ENCODE results near the gene NOTCH4.

The NOTCH4 gene

DNA sequence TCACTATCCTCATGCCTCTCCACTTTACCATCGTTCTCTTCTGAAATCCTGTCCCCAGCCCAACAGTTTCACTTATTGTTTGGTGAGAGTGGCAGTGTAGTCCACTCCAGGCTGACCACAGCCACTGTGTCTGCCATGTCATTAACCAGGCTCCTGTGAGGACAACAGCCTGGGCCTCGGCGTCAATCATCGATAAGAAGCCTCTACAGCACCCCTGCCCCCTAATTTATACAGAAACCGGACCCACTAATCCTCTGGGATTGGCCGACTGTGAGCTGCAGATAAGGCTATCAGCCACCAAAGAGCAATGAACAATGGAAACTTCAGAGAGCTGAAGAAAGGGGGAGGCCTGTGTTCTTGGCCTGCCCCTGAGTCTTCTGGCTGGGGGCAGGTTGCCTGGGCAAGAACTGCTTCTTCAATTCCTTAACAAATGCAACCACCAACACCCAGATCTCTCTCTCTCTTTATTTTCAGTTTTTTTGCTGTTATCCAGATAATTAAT lies 56.1 kb downstream of the NOTCH4 start:
- in situ Hi-C loops (cut with MboI; ENCODE audit: low sequenced_read_pairs), result no loop called here

- in situ Hi-C loops (cut with MboI; ENCODE audit: low sequenced_read_pairs), result no loop called here
These were observed 56.6 kb downstream of the NOTCH4 start for GRCh38 chr6:32167154-32167760.

DNA sequence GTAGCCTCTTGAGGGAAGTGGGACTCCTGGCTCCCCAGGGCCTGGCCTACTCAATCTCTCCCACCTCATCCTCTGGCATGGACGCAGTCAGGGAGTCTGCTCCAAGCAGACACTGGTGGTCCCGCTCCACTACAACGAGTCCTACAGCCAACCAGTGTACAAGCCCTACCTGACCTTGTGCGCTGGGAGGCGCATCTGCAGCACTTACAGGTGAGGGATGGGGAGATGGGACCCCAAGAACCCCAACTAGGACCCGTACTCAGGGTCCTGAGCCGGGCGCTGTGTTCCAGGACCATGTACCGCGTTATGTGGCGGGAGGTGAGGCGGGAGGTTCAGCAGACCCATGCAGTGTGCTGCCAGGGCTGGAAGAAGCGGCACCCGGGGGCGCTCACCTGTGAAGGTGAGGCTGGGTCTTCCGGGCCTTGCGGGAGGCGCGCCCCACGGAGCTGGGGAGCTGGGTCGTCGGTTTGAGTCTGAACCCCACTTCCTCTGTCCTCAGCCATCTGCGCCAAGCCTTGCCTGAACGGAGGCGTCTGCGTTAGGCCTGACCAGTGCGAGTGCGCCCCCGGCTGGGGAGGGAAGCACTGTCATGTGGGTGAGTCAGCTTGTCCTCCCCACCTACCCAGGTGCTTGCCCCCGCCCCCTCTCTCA lies 57.3 kb downstream of the NOTCH4 start:
- in situ Hi-C loops (cut with MboI; ENCODE audit: low sequenced_read_pairs), result no loop called here

DNA sequence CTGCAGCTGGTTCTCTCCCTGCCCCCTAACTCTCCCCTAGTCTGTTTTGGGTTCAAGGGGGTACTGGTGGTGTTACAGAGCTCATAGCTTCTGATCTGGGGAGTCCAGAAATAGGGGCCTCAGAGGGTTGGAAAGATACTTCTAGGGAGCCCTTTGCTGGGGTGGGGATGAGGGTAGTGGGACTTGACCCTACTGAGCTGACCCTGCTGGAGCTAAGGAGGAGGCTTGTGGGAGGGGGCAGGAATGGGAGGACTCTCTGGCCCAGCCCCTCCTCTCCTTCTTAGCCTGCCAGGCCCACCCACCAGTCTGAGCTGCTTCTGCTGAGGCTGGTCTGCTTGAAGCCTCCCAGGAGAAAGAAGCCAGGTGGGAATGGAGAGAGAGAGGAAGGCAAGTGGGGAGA lies 59.6 kb downstream of the NOTCH4 start, which contains the start of gene EGFL8:
EGFL8 (plus strand) TSS at position 301 of the 400 bp plus-strand sequence. CDS start 1,571 bp downstream, outside the sequence.
- in situ Hi-C loops (cut with MboI; ENCODE audit: low sequenced_read_pairs), result no loop called here

DNA sequence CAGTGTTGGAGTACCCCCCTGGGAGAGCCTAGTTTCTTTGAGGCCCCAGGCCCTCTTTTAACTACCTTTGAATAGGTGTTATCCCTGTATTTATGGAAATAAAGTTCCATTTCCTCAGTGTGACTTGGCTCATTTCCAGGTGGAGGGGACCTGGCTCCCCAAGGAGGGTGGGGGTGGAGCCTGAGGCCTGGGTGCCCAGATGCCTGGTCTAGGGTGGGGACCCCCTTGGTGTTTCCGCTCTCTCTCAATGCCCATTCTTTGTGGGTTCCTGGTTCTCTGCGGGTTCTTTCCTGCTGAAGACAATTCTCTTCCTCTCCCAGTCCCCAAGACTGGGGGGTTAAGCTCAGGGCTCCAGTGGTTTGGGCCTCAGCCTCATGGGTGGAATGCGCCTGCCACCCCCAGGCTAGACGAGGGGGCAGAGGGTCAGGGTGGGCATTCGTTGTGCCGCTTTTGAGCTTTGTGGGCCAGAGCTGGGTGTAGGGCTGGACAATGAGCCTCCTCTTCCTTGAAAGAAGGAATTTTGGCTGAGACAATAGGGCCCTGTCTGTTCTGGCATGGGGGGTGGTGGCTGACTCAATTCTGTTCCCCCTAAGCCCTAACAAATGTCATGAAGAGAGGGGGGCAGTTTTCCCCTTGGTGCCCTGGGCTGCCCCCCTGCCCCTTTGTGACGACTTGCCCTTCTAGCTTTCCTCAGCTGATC lies 60.2 kb downstream of the NOTCH4 start:
- in situ Hi-C loops (cut with MboI; ENCODE audit: low sequenced_read_pairs), result no loop called here

DNA sequence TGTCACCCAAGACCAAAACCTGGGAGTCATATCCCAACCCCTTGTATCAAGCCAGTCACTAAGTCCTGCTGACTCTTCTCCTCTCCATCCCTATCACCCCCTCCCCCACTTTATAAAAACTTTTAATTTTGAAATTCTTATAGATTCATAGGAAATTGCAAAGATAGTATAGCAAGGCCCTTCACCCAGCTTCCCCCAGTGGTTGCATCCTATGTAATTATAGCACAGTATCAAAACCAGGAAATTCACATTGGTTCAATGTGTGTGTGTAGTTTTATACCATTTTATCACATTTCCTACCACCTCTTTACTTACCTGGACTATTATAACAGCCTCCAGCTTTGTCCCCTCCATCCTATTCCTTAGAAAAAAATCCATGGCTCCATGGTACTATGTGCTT lies 65.8 kb downstream of the NOTCH4 start:
- in situ Hi-C loops (cut with MboI; ENCODE audit: low sequenced_read_pairs), result no loop called here

- in situ Hi-C loops (cut with MboI; ENCODE audit: low sequenced_read_pairs), result no loop called here
These were observed 67.0 kb downstream of the NOTCH4 start for GRCh38 chr6:32156891-32157290.

GRCh38 chr6:32154514-32155161 lies 69.2 kb downstream of the NOTCH4 start:
- in situ Hi-C loops (cut with MboI; ENCODE audit: low sequenced_read_pairs), result no loop called here

GRCh38 chr6:32153564-32154513 lies 70.0 kb downstream of the NOTCH4 start, which contains the start of gene PPT2:
Gene PPT2 (plus strand): TSS chr6:32154141. CDS start chr6:32154595, 454 bp downstream.
- in situ Hi-C loops (cut with MboI; ENCODE audit: low sequenced_read_pairs), result no loop called here

GRCh38 chr6:32152769-32153563 lies 70.9 kb downstream of the NOTCH4 start:
- in situ Hi-C loops (cut with MboI; ENCODE audit: low sequenced_read_pairs), result no loop called here

- in situ Hi-C loops (cut with MboI; ENCODE audit: low sequenced_read_pairs), result no loop called here
These were observed 71.8 kb downstream of the NOTCH4 start, which contains the start of gene PRRT1 for GRCh38 chr6:32151863-32152768. Gene PRRT1 (minus strand): TSS chr6:32151939. CDS start chr6:32151827, 112 bp downstream.

GRCh38 chr6:32151181-32151862 lies 72.5 kb downstream of the NOTCH4 start:
- in situ Hi-C loops (cut with MboI; ENCODE audit: low sequenced_read_pairs), result no loop called here

DNA sequence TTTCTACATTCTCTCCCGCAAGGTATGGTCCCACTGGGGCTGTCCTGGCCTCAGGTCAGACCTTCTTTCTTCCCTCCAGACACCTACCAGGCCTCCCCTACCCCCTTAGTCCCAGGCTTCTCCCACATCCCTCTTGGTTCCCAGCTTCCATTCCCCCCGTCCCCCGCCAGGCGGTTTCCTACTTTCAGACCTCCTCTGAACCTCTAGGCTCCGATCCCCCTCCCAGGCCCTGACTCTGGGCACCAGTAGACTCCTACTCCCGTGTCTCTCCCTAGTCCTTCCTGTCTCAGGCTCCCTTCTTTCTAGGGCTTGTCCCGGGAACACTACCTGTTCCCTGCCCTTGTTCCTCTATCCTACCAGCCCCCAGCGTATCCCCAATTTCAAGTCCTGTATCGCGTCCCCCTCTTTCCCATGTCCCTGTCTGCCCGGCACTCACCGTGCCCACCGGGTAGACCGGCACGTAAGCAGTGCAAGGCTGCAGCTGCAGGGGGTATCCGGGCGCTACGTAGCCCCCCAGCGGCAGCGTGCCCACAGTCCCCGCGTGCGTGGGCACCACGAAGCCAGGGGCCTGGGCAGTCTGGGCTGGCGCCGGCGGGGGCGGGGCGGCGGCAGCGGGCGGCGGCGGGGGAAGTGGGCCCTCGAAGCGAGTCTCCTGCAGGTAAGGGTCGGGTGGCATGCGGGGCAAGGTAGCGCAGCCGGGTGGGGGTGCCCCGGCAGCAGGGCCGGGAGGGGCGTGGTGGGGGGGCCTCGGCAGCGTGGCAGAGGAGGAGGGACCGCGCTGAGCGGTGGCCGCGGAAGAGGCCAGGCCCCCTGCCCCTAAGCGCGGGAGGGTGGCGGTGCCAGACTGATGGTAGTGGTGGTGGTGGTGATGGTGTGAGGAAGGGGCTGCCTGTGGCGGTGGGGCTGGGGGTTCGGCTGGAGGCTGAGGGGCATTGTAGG lies 73.7 kb downstream of the NOTCH4 start:
- in situ Hi-C loops (cut with MboI; ENCODE audit: low sequenced_read_pairs), result no loop called here

DNA sequence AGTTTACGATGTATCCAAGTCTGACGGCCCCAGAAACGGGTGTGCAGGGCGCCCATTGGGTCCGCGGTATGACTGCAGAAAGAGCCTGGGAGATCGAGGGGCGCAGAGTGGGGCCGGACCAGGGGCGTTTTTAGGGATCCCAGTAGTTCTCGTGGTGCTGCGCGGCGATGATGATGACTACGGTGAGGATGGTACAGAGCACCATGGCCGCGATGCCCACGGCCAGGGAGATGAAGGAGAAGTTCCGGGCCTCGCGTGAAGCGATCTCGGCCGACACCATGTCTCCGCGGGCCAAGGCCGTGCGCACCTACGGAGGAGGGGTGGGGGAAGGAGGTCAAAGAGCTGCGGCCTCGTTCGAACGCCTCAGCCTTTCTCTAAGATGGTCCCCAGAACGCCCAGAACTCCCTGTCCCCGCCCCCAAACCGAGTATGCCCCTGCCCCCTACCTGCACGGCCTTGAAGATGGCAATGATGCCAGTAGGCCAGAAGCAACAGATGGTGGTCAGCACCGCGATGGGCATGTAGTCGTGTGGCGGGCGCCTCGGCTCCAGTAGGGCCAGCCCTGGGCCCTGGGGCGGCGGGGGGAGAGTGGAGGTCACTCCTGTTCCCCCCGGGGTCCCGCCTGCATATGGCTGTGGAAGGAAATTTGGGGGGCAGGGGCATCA lies 74.6 kb downstream of the NOTCH4 start:
- in situ Hi-C loops (cut with MboI; ENCODE audit: low sequenced_read_pairs), result no loop called here

DNA sequence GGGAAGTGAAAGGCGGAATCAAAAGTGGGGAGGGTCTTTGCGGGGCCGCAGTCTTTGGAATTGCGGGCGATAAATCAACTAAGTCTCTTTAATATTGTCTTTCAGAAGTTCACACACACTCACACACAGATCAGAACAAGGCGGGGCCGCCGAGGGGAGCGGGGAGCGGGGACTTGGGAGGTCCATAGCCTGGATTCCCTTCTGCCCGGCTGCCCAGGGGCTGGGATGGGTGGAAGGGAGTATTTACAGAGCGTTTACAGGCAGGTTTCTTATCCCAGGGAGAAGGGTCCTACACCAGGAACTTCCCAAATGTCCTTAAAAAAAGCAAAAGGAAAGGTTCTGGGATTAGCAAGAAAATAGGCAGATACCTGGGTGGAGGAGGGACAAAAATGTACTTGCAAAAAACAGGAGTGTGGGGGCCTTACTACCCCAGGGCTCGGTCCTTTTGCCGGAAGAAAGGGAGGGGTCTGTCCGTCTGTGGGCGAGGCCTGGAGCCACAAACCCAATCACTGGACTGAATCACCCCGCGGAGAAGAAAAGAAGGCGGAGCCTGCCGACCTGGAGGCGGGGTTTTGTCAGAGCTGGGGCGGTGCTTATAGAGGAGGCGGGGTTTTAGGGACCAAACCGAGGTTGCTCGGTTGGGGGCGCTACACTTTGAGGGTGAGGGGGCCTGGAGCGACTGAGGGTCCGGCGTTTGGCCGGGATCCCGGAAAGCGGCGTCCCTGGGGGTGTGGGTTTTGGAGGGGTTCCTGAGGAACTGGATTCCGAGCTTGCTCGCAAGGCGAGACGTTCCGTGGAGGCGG lies 75.4 kb downstream of the NOTCH4 start:
- in situ Hi-C loops (cut with MboI; ENCODE audit: low sequenced_read_pairs), result no loop called here
